ENCODE data around the gene RASAL2. TPM values are rescaled to one million over a fixed set of nuclear protein-coding genes. Genes with fewer than 3 reads are reported as not detected.

Gene RASAL2
- total and polyA plus RNA-seq, 9 of the 15 experiments (the other 6 are each of a cell fraction or from before 2014, with no cell fraction given) = 0.13 to 1.0 (median 0.62) TPM

DNA sequence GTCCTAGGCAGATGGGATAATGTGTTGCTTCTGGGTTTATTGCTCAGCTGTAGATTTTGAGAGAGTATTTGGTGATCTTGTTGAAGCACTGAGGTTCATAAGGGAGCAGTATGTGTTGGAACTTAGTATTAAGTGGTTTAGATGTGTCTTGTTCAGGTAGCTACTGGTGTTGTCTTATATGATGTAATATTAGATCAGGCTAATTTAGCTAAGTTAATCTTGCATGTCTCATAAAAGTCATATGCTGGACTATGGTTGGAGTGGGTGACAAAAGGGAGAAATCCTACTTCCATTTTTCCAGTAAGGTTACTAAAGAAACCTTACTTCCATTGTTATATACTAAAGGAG lies 206.4 kb downstream of the RASAL2 start:
- H3K4me3 ChIP-seq = no peak overlapping the region
- no peaks in the 10 kb centered on the region for H3K9me1 ChIP-seq (ENCODE audit: control insufficient read depth, insufficient read depth, low read length)
- BruUV-seq (replicated peaks) = no TSS peak
- H3K4me2 ChIP-seq (ENCODE audit: insufficient read depth, low read length) = no peak overlapping the region
- in situ Hi-C loops (cut with MboI) (no loop called here), intact Hi-C loops (cut with micrococcal nuclease) (loop anchor here (10.0 kb wide), 2 partner anchors 704 to 1406 kb away; no protein-coding TSS in a partner anchor)
- FAIRE-seq (no peak), DNase-seq (ENCODE audit: extremely low read depth in 1 of 4, low spot score in 3 of 4) (no peak), ATAC-seq (no peak)
- H3K36me3 ChIP-seq (ENCODE audit: control insufficient read depth, insufficient read depth, low read length) = no peaks in the 10 kb centered on the region
- H3K9ac ChIP-seq (ENCODE audit: insufficient read depth in 1 of 2, low read depth in 2 of 2, low read length in 2 of 2) = no peak overlapping the region
- ChIA-PET POLR2A (interaction anchor here (1.4 to 1.6 kb wide), 2 partner anchors 10 to 14 kb away, joined by 4 read pairs; no protein-coding TSS in a partner anchor), CTCF (ENCODE audit: low intra/inter-chr PET ratio) (interaction anchor here (0.6 to 1.1 kb wide), 3 partner anchors 10 to 1050 kb away, joined by 3 to 4 read pairs (median 3); no protein-coding TSS in a partner anchor)
- no peak overlapping the region for H3K27ac ChIP-seq (ENCODE audit: extremely low read depth, low read depth, low read length)
- H3K27me3 ChIP-seq (ENCODE audit: control insufficient read depth in 2 of 2, insufficient read depth in 2 of 2, low read length in 2 of 2) = no peaks in the 10 kb centered on the region
- no peaks in the 10 kb centered on the region for H4K20me1 ChIP-seq (replicated peaks; ENCODE audit: control insufficient read depth, insufficient read depth, low read length)
- TF ChIP-seq, protein P1, sequence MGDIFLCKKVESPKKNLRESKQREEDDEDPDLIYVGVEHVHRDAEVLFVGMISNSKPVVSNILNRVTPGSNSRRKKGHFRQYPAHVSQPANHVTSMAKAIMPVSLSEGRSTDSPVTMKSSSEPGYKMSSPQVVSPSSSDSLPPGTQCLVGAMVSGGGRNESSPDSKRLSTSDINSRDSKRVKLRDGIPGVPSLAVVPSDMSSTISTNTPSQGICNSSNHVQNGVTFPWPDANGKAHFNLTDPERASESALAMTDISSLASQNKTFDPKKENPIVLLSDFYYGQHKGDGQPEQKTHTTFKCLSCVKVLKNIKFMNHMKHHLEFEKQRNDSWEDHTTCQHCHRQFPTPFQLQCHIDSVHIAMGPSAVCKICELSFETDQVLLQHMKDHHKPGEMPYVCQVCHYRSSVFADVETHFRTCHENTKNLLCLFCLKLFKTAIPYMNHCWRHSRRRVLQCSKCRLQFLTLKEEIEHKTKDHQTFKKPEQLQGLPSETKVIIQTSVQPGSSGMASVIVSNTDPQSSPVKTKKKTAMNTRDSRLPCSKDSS (IDR thresholded peaks at IDR 0.05; ENCODE audit: low read depth, partially characterized antibody) = no peak
- TF ChIP-seq MAFG (tag; conservative IDR thresholded peaks at IDR 0.05) = no peak
- no peak for TF ChIP-seq CEBPG (CRISPR knock-in tag; IDR thresholded peaks at IDR 0.05)
- TF ChIP-seq CEBPG (tag; conservative IDR thresholded peaks at IDR 0.05 in 1 of 2, IDR thresholded peaks at IDR 0.05 in 1 of 2) = 0 out of 4 replicates have a peak, but pooled peaks of 1 of the 2 experiments have one; percentile 16
- TF ChIP-seq MCM3 (IDR thresholded peaks at IDR 0.05) = no peak
- TF ChIP-seq TAF7 (tag; IDR thresholded peaks at IDR 0.05) = no peak
- no peak for TF ChIP-seq ESRRB (CRISPR knock-in tag; IDR thresholded peaks at IDR 0.05; ENCODE audit: borderline replicate concordance)
- H3K9me3 ChIP-seq (replicated peaks; ENCODE audit: control insufficient read depth, insufficient read depth, low read depth, low read length) = no peaks in the 10 kb centered on the region
- H3K4me1 ChIP-seq (replicated peaks in 1 of 2; ENCODE audit: control insufficient read depth in 2 of 2, insufficient read depth in 2 of 2, low read length in 2 of 2) = no peaks in the 10 kb centered on the region
- H2AFZ ChIP-seq (ENCODE audit: low read depth, low read length) = no peak overlapping the region
- H3K79me2 ChIP-seq (ENCODE audit: control insufficient read depth, insufficient read depth, low read length) = no peaks in the 10 kb centered on the region

Measured in K562 (cell line).